IPS-18a (cell line): ENCODE measurements around the gene SCN1B.
"Not testable (repeated sequence)": the region's sequence is repeated elsewhere in the genome, so short reads cannot be mapped to it uniquely, and the experiment has no call there.

Source experiments
- H3K27ac ChIP-seq: one replicate; pipeline ENCODE4 v1.5.1; 2013; ENCODE audit warnings: low read length
- H3K27me3 ChIP-seq: one replicate; pipeline ENCODE4 v1.6.1; 2013; ENCODE audit warnings: mild to moderate bottlenecking, low read length; ENCODE audit not compliant: control insufficient read depth, insufficient read depth
- H3K36me3 ChIP-seq: one replicate; pipeline ENCODE4 v1.6.1; 2013; ENCODE audit warnings: low read depth, low read length; ENCODE audit not compliant: control insufficient read depth
- H3K4me1 ChIP-seq: one replicate; pipeline ENCODE4 v1.6.1; 2013; ENCODE audit warnings: low read depth, low read length; ENCODE audit not compliant: control insufficient read depth
- H3K4me3 ChIP-seq: one replicate; pipeline ENCODE4 v1.5.1; 2013; ENCODE audit warnings: low read length
- H3K9ac ChIP-seq: one replicate; pipeline ENCODE4 v1.6.1; 2013; ENCODE audit warnings: mild to moderate bottlenecking, low read length, moderate library complexity
- H3K9me3 ChIP-seq: one replicate; pipeline ENCODE4 v1.6.1; 2013; ENCODE audit warnings: low read depth, low read length; ENCODE audit not compliant: control insufficient read depth

Gene SCN1B

DNA sequence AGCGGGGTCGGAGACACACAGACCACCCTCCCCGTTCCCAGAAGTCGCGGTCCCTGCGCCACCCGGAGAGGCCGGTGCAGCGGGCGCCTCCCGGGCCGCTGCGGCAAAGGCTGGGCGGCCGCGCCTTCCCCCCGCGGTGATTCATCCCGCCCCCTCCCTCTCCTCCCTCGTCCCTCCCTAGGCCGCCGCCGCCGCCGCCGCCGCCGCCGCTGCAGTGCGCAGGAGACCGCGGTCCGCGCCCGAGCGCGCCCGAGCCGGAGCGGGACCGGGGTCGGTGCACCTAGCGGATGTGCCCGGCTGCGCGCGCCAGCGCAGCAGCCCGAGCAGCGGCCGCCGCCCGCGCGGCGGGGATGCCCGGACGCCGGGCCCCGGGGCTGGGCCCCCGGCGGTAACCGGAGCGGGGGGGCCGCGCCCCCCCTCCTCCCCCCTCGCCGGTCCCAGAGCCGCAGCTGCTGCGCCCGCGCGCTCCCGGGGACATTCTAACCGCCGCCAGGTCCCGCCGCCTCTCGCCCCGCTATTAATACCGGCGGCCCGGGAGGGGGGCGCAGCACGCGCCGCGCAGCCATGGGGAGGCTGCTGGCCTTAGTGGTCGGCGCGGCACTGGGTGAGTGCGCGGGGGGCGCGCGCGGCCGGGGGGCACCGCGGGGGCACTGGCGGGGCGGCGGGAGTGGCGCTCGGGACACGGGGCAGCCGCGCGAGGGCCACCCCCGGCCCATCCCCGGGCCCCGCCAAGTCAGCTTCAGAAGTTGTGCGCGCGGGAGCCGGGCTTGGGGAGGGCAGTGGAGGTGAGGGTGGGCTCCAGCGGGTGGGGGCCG is at the start of gene SCN1B:
SCN1B (plus strand) TSS at position 214 of the 815 bp plus-strand sequence; CDS start at position 565, 351 bp downstream.
- peak within 1 kb of the TSS; percentile 28 for H3K9ac ChIP-seq
- peaks cover 36% of the 10 kb centered on the region for H3K27me3 ChIP-seq
- H3K4me3 ChIP-seq = peak within 1 kb of the TSS; percentile 70
- peaks cover 6% of the 10 kb centered on the region for H3K4me1 ChIP-seq
- H3K36me3 ChIP-seq = peaks cover 20% of the 10 kb centered on the region
- H3K27ac ChIP-seq = no peak within 1 kb of the TSS
- no peaks in the 10 kb centered on the region for H3K9me3 ChIP-seq

GRCh38 chr19:34982275-34982674 is 48.0 kb upstream of the SCN1B start:
- no peak overlapping the region for H3K27ac ChIP-seq
- H3K4me1 ChIP-seq = peaks cover 9% of the 10 kb centered on the region

DNA sequence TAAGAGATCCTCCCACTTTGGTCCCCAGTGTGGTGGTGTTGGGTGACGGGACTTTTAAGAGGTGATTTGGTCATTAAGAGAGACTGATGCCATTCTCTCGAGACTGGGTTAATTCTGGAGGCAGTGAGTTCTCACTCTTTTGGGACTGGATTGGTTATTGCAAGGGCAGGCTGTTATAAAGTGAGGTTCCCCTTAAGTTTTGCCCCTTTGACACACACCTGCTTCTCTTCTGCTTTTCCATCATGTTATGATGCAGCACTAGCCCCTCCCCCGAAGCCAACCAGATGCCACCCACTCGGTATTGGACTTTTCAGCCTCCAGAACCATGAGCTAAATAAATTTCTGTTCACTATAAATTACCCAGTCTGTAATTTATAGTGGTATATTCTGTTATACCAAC is 46.5 kb upstream of the SCN1B start:
- Histone ChIP-seq H3K9me3 (no peaks in the 10 kb centered on the region), H3K27ac (no peak overlapping the region), H3K27me3 (no peaks in the 10 kb centered on the region), H3K4me1 (peaks cover 9% of the 10 kb centered on the region), H3K4me3 (no peak overlapping the region), H3K9ac (no peak overlapping the region), H3K36me3 (no peaks in the 10 kb centered on the region)

More at GRCh38 chr19:34982275-34982674, 48.0 kb upstream of the SCN1B start:
- no peaks in the 10 kb centered on the region for H3K9me3 ChIP-seq
- H3K4me3 ChIP-seq = no peak overlapping the region
- H3K36me3 ChIP-seq = no peaks in the 10 kb centered on the region
- H3K27me3 ChIP-seq = no peaks in the 10 kb centered on the region
- no peak overlapping the region for H3K9ac ChIP-seq

GRCh38 chr19:34984287-34984686 is 46.0 kb upstream of the SCN1B start:
- Histone ChIP-seq H3K36me3 (no peaks in the 10 kb centered on the region), H3K4me1 (peaks cover 9% of the 10 kb centered on the region), H3K4me3 (no peak overlapping the region), H3K9me3 (no peaks in the 10 kb centered on the region), H3K27me3 (no peaks in the 10 kb centered on the region), H3K27ac (no peak overlapping the region), H3K9ac (no peak overlapping the region)

DNA sequence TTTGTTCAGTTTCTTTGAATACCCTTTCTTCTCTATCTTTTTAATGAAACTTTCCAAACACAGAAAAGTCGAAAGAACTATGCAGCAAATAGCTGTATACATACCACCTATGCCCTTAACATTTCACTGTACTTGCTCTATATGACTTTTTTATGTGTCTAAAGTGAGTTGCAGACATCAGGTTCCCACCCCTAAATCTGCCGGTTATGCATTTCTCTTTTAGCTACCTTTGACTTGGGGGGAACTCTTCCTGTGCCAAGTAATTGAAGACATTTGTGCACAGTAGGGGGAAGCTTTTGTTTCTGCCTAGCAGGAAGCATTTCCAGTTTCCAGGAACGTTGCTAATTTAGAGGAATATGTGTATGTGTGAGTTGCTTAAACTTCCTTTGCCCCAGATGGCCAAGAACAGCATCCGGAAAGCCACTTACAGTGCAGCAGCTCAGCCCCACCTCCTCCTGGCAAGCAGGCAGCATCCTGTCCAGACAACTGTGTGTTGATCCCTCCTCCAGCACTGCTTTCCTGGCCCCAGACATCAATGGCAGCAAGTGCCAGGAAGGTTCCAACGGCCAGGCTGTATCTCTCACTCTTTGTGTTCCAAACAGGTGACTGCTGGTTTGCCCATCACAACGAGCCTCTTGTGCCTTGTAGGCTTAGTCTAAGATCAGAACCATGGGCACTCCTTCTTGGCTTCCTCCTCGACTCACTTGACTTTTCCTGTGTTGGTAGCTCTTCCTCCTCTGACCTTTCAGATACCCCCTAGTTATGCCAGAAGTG is 44.8 kb upstream of the SCN1B start:
- Histone ChIP-seq H3K4me1 (peaks cover 9% of the 10 kb centered on the region), H3K9me3 (no peaks in the 10 kb centered on the region), H3K9ac (no peak overlapping the region), H3K27me3 (no peaks in the 10 kb centered on the region), H3K27ac (no peak overlapping the region), H3K4me3 (no peak overlapping the region), H3K36me3 (no peaks in the 10 kb centered on the region)

DNA sequence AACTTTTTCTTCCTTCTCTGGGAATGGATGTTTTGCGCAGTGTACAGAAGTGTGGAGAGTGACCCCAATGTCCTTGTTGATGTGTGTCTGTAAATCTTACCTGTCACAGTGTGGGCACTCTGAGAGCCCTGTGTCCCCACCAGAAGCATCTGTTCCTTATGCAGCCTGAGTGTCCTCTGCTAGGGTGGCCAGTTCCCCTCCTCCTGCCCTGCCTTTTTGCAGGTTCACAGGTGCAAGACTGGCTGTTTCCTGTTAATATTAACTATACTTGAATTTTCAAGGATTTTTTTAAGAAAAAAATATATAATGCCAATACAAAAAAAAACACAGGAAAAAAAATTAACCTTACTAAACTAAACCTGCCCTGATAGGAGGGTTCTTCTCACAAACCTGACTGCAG is 42.2 kb upstream of the SCN1B start:
- H3K4me3 ChIP-seq = no peak overlapping the region
- H3K9ac ChIP-seq = no peak overlapping the region
- H3K4me1 ChIP-seq = peaks cover 9% of the 10 kb centered on the region
- no peaks in the 10 kb centered on the region for H3K27me3 ChIP-seq
- no peaks in the 10 kb centered on the region for H3K36me3 ChIP-seq
- H3K9me3 ChIP-seq = no peaks in the 10 kb centered on the region
- H3K27ac ChIP-seq = no peak overlapping the region

GRCh38 chr19:34989298-34989697 is 41.0 kb upstream of the SCN1B start:
- H3K9ac ChIP-seq = no peak overlapping the region

DNA sequence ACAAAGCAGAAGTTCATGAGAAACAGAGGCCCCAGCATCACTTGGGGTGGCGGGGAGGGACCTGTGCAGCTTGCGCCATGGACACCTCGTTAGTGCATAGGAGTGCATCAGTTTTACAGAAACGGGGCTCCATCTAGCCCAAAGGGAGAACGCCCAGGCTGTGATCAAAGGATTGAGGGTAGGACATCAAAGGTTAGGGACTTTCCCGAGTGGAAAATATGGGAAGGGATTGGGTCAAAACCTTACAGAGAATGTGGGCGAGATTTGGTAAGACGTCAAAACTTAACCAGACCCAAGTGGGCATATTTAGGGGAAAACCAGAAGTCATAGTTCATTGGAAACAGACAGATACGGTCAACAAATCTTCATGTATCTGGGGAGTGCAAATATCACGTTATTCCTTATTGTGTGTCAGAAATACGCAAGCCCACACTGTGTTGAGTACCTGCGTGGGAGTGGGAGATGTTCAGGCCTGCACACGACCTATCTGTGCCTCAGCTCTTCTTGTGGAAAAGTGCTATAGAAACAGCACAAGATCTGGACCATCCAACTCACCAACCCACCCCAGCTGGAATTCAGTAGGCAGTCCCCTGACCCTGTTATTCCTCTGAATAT is 39.6 kb upstream of the SCN1B start:
- H3K9me3 ChIP-seq = no peaks in the 10 kb centered on the region
- H3K27me3 ChIP-seq = no peaks in the 10 kb centered on the region
- peaks cover 2% of the 10 kb centered on the region for H3K4me1 ChIP-seq
- H3K4me3 ChIP-seq = no peak overlapping the region
- H3K36me3 ChIP-seq = no peaks in the 10 kb centered on the region
- no peak overlapping the region for H3K9ac ChIP-seq
- no peak overlapping the region for H3K27ac ChIP-seq

More at GRCh38 chr19:34989298-34989697, 41.0 kb upstream of the SCN1B start:
- no peaks in the 10 kb centered on the region for H3K36me3 ChIP-seq
- peaks cover 9% of the 10 kb centered on the region for H3K4me1 ChIP-seq
- no peak overlapping the region for H3K4me3 ChIP-seq
- H3K27me3 ChIP-seq = no peaks in the 10 kb centered on the region
- H3K9me3 ChIP-seq = no peaks in the 10 kb centered on the region
- no peak overlapping the region for H3K27ac ChIP-seq

- Histone ChIP-seq H3K4me3 (no peak overlapping the region), H3K9ac (no peak overlapping the region), H3K9me3 (no peaks in the 10 kb centered on the region), H3K4me1 (no peaks in the 10 kb centered on the region), H3K27ac (no peak overlapping the region), H3K36me3 (no peaks in the 10 kb centered on the region), H3K27me3 (no peaks in the 10 kb centered on the region)
Measured at GRCh38 chr19:34991542-34992333, 38.5 kb upstream of the SCN1B start.

- not testable (repeated sequence) for H3K4me3 ChIP-seq, H3K27me3 ChIP-seq, H3K4me1 ChIP-seq, H3K27ac ChIP-seq, H3K9ac ChIP-seq, H3K36me3 ChIP-seq, H3K9me3 ChIP-seq
Measured at GRCh38 chr19:34992582-34992981, 37.7 kb upstream of the SCN1B start.

DNA sequence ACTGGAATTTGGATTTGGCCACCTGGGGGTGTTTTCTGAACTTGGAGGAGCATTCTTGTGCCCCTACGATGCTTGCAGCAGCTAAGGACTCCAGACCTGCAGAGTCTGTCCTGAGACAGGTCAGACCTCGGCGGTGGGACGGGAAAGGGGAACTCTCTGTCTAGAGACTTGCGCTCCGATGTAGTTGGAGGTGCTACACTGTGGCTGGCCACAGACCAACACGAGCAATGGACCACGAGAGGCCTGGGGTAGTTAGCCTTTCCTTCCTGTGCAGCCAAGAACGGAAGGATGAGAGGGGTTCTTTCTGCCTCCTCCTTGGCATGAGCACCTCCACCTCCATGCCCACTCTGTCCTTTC is 36.0 kb upstream of the SCN1B start:
- Histone ChIP-seq H3K4me1 (peaks cover 5% of the 10 kb centered on the region), H3K9ac (no peak overlapping the region), H3K9me3 (no peaks in the 10 kb centered on the region), H3K4me3 (no peak overlapping the region), H3K27me3 (no peaks in the 10 kb centered on the region), H3K36me3 (no peaks in the 10 kb centered on the region), H3K27ac (no peak overlapping the region)
